Measurements from ENCODE around the gene MED29.
"Not testable (repeated sequence)": the region's sequence is repeated elsewhere in the genome, so short reads cannot be mapped to it uniquely, and the experiment has no call there.

MED29 gene

GRCh38 chr19:39372047-39372802, 19.0 kb upstream of the MED29 start:
- no peak for DNase-seq

- no peak for DNase-seq
These were observed 18.2 kb upstream of the MED29 start for GRCh38 chr19:39372941-39373340.

GRCh38 chr19:39375929-39376328, 15.2 kb upstream of the MED29 start:
- no peak for DNase-seq

- DNase-seq: no peak
These were observed 13.5 kb upstream of the MED29 start for GRCh38 chr19:39377373-39378362.

GRCh38 chr19:39379366-39379765, 11.8 kb upstream of the MED29 start:
- not testable (repeated sequence) for DNase-seq

GRCh38 chr19:39379865-39380396, 11.2 kb upstream of the MED29 start:
- DNase-seq: no peak

- DNase-seq: no peak
These were observed 10.4 kb upstream of the MED29 start for GRCh38 chr19:39380521-39381502.

- DNase-seq: no peak
These were observed 9.1 kb upstream of the MED29 start for GRCh38 chr19:39381910-39382611.

- no peak for DNase-seq
These were observed 8.0 kb upstream of the MED29 start for GRCh38 chr19:39382991-39383828.

GRCh38 chr19:39384839-39385568, 6.2 kb upstream of the MED29 start:
- no peak for DNase-seq

GRCh38 chr19:39385629-39386411, 5.4 kb upstream of the MED29 start:
- no peak for DNase-seq

GRCh38 chr19:39386557-39386956, 4.6 kb upstream of the MED29 start:
- no peak for DNase-seq

GRCh38 chr19:39388657-39389056, 2.5 kb upstream of the MED29 start:
- DNase-seq: no peak

GRCh38 chr19:39389631-39390414, 1.4 kb upstream of the MED29 start:
- no peak for DNase-seq

GRCh38 chr19:39390451-39390750, 777 bp upstream of the MED29 start:
- no peak for DNase-seq

GRCh38 chr19:39397360-39398296, 6.5 kb downstream of the MED29 start:
- DNase-seq: peak; percentile 96

- DNase-seq: peak; percentile 39
These were observed 7.2 kb downstream of the MED29 start for GRCh38 chr19:39398297-39398864.

Measured in stimulated activated CD4-positive, alpha-beta T cell treated with anti-CD3 and anti-CD28 coated beads, Interleukin-12 subunit alpha, Interleukin-12 subunit beta, amount 100 ng/mL, for 4 hours (primary cell).